Spleen (tissue), 7 donors: ENCODE results near the gene SDK2.

Source experiments
- POLR2A ChIP-seq, 3 donors: fragments of 450-650 bp; IDR thresholded peaks; one replicate each; pipeline ENCODE4 v1.5.1; 2017; ENCODE audit warnings: antibody characterized with exemption in 3 of 3, mild to moderate bottlenecking in 1 of 3
- TF ChIP-seq, protein P1 (sequence below), 11 experiments: fragments of 200-600 bp in 7 of 11; fragments of 450-650 bp in 4 of 11; sonication (generic) in 4 of 11; IDR thresholded peaks in 8 of 11; conservative IDR thresholded peaks in 3 of 11; 1 replicate in 7 of 11; 2 replicates in 4 of 11; pipeline versions ENCODE4 v1.4.0 to v1.8.0; 2016 to 2021; ENCODE audit warnings: antibody characterized with exemption in 11 of 11, inconsistent platforms in 4 of 11, mild to moderate bottlenecking in 1 of 11
- donor health status: DM: no; HTN: no; CAD: no; lungs with moderate emphysema.
- donor health status: DM: no; HTN: no; CAD: no.
- donor health status: DM: no; HTN: no; CAD: no.

DNA sequence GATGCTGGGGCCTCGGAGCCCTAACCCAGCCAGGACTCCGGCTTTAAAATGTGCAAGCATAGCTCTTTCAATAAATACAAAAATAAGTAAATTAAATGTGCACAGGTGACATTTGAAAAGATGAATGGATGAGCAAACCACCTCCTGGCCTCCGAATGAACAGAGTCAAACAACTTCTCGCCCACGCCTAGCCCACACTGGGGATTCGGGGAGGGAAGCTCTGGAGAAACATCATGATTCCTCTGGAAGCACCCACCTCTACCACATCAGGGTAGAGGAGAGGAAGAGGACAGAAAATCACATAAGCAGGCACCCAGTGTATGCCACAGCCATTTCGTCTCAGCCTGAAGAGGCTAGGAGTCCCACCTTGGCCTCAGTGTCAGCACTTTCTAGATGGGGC lies 105.8 kb downstream of the SDK2 start:
- no peak for TF ChIP-seq POLR2A (IDR thresholded peaks at IDR 0.05)
- TF ChIP-seq, protein P1, sequence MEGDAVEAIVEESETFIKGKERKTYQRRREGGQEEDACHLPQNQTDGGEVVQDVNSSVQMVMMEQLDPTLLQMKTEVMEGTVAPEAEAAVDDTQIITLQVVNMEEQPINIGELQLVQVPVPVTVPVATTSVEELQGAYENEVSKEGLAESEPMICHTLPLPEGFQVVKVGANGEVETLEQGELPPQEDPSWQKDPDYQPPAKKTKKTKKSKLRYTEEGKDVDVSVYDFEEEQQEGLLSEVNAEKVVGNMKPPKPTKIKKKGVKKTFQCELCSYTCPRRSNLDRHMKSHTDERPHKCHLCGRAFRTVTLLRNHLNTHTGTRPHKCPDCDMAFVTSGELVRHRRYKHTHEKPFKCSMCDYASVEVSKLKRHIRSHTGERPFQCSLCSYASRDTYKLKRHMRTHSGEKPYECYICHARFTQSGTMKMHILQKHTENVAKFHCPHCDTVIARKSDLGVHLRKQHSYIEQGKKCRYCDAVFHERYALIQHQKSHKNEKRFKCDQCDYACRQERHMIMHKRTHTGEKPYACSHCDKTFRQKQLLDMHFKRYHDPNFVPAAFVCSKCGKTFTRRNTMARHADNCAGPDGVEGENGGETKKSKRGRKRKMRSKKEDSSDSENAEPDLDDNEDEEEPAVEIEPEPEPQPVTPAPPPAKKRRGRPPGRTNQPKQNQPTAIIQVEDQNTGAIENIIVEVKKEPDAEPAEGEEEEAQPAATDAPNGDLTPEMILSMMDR (IDR thresholded peaks at IDR 0.05 in 8 of 11, conservative IDR thresholded peaks at IDR 0.05 in 3 of 11): no peak
